ENCODE results near the gene ABCD1.
A peak's percentile ranks its signal among the peaks of the same experiment; 100 is the strongest.
"Not testable (repeated sequence)": the region's sequence is repeated elsewhere in the genome, so short reads cannot be mapped to it uniquely, and the experiment has no call there.

The ABCD1 gene

GRCh38 chrX:153693216-153694086 is 31.2 kb upstream of the ABCD1 start:
- H3K36me3 Mint-ChIP-seq (ENCODE audit: low read depth) = no peaks in the 10 kb centered on the region
- peaks cover 14% of the 10 kb centered on the region for H3K4me1 Mint-ChIP-seq
- H3K4me3 Mint-ChIP-seq = no peak overlapping the region
- DNase-seq = no peak
- H3K27me3 Mint-ChIP-seq (ENCODE audit: low read depth, poor library complexity) = peaks cover 3% of the 10 kb centered on the region
- H3K27ac Mint-ChIP-seq = no peak overlapping the region
- TF ChIP-seq, protein P1, sequence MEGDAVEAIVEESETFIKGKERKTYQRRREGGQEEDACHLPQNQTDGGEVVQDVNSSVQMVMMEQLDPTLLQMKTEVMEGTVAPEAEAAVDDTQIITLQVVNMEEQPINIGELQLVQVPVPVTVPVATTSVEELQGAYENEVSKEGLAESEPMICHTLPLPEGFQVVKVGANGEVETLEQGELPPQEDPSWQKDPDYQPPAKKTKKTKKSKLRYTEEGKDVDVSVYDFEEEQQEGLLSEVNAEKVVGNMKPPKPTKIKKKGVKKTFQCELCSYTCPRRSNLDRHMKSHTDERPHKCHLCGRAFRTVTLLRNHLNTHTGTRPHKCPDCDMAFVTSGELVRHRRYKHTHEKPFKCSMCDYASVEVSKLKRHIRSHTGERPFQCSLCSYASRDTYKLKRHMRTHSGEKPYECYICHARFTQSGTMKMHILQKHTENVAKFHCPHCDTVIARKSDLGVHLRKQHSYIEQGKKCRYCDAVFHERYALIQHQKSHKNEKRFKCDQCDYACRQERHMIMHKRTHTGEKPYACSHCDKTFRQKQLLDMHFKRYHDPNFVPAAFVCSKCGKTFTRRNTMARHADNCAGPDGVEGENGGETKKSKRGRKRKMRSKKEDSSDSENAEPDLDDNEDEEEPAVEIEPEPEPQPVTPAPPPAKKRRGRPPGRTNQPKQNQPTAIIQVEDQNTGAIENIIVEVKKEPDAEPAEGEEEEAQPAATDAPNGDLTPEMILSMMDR (IDR thresholded peaks at IDR 0.05) = no peak
- H3K9me3 Mint-ChIP-seq = peaks cover 31% of the 10 kb centered on the region

- not testable (repeated sequence) for H3K27ac Mint-ChIP-seq; H3K27me3 Mint-ChIP-seq (ENCODE audit: low read depth, poor library complexity); H3K4me3 Mint-ChIP-seq; H3K36me3 Mint-ChIP-seq (ENCODE audit: low read depth); DNase-seq
- Mint-ChIP-seq H3K4me1 (peaks cover 14% of the 10 kb centered on the region), H3K9me3 (peaks cover 39% of the 10 kb centered on the region)
Measured at GRCh38 chrX:153694256-153694655, 30.4 kb upstream of the ABCD1 start.

- Mint-ChIP-seq H3K27ac (no peak overlapping the region), H3K4me1 (peaks cover 14% of the 10 kb centered on the region), H3K9me3 (peaks cover 41% of the 10 kb centered on the region), H3K27me3 (ENCODE audit: low read depth, poor library complexity) (peaks cover 3% of the 10 kb centered on the region), H3K4me3 (no peak overlapping the region), H3K36me3 (ENCODE audit: low read depth) (no peaks in the 10 kb centered on the region)
- TF ChIP-seq, protein P1 (IDR thresholded peaks at IDR 0.05) = no peak
- no peak for DNase-seq
Measured at GRCh38 chrX:153694687-153695270, 29.9 kb upstream of the ABCD1 start.

- peaks cover 14% of the 10 kb centered on the region for H3K4me1 Mint-ChIP-seq
- TF ChIP-seq, protein P1 (IDR thresholded peaks at IDR 0.05) = no peak
Measured at GRCh38 chrX:153696100-153696499, 28.6 kb upstream of the ABCD1 start.

GRCh38 chrX:153696538-153696937 is 28.1 kb upstream of the ABCD1 start:
- H3K27me3 Mint-ChIP-seq (ENCODE audit: low read depth, poor library complexity) = not testable (repeated sequence)

More at GRCh38 chrX:153696100-153696499, 28.6 kb upstream of the ABCD1 start:
- no peak for DNase-seq
- no peak overlapping the region for H3K4me3 Mint-ChIP-seq
- no peak overlapping the region for H3K27ac Mint-ChIP-seq
- H3K27me3 Mint-ChIP-seq (ENCODE audit: low read depth, poor library complexity) = peaks cover 5% of the 10 kb centered on the region
- H3K9me3 Mint-ChIP-seq = peaks cover 45% of the 10 kb centered on the region
- no peaks in the 10 kb centered on the region for H3K36me3 Mint-ChIP-seq (ENCODE audit: low read depth)

DNA sequence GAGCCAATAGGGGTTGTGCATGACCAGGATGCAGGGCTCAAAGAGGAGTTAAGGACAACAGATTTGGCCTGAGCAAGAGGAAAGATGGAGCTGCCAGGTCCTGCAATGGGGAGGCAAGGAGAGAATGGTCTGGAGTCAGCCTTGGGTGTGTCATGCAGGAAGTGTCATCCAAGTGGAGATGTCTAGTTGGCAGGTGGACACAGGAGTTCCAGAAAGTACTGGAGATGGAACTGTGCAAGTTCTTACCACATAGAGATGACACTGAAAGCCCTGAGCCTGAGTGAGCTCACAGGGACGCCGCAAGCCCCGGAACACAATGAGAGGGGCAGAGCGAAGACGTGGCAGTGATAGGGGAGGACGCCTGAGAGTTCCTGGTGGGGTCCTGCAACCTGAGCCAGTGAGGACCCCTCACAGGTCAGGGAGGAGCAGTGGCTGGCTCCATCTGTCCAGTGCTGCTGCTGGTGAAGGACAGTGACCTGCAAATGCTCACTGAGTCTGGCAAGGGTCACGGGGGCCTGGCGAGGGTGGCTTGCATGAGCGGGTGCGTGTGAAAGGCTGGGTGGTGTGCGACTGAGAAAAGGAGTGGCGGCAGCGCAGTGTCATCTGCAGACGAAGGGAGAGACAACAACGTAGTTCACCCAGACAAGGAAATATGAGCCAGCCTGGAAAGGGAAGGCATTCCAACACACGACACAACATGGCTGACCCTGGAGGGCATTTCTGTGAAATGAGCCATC is 27.5 kb upstream of the ABCD1 start:
- Mint-ChIP-seq H3K27ac (peak overlapping the region; percentile 93), H3K4me1 (peaks cover 14% of the 10 kb centered on the region), H3K9me3 (peaks cover 53% of the 10 kb centered on the region)
- not testable (repeated sequence) for H3K27me3 Mint-ChIP-seq (ENCODE audit: low read depth, poor library complexity); H3K4me3 Mint-ChIP-seq; DNase-seq; H3K36me3 Mint-ChIP-seq (ENCODE audit: low read depth)

More at GRCh38 chrX:153696538-153696937, 28.1 kb upstream of the ABCD1 start:
- not testable (repeated sequence) for H3K36me3 Mint-ChIP-seq (ENCODE audit: low read depth); DNase-seq; H3K27ac Mint-ChIP-seq; H3K4me3 Mint-ChIP-seq
- H3K9me3 Mint-ChIP-seq = peaks cover 48% of the 10 kb centered on the region
- peaks cover 14% of the 10 kb centered on the region for H3K4me1 Mint-ChIP-seq
